DOHH2 (cell line): Measurements from ENCODE around the gene TUNAR.

Experiments
- H3F3A ChIP-seq: fragments of 200-600 bp; sonication (generic), shearing (Covaris generic); 2 replicates; pipeline ENCODE4 v1.6.0; 2016; ENCODE audit warnings: antibody characterized with exemption, mild to moderate bottlenecking; ENCODE audit not compliant: control insufficient read depth, insufficient read depth
- H3K27ac ChIP-seq: fragments of 200-600 bp; sonication (generic); 2 replicates; pipeline ENCODE4 v1.5.1; 2014; ENCODE audit warnings: low read depth, mild to moderate bottlenecking, low read length, moderate library complexity
- H3K27me3 ChIP-seq: fragments of 200-600 bp; sonication (generic); 2 replicates; pipeline ENCODE4 v1.6.1; 2014; ENCODE audit warnings: mild to moderate bottlenecking, low read length, mixed read lengths; ENCODE audit not compliant: control insufficient read depth
- H3K36me3 ChIP-seq: fragments of 200-600 bp; sonication (generic); 2 replicates; pipeline ENCODE4 v1.6.1; 2014; ENCODE audit warnings: mild to moderate bottlenecking, low read length, moderate library complexity, mixed read lengths; ENCODE audit not compliant: control insufficient read depth
- H3K4me1 ChIP-seq: fragments of 200-600 bp; sonication (generic); 2 replicates; pipeline ENCODE4 v1.6.1; 2014; ENCODE audit warnings: mild to moderate bottlenecking, low read length, mixed read lengths; ENCODE audit not compliant: control insufficient read depth
- H3K4me2 ChIP-seq: fragments of 200-600 bp; sonication (generic); 2 replicates; pipeline ENCODE4 v1.6.0; 2014; ENCODE audit warnings: mild to moderate bottlenecking, low read length, moderate library complexity
- H3K4me3 ChIP-seq: fragments of 200-600 bp; sonication (generic); 2 replicates; pipeline ENCODE4 v1.5.1; 2014; ENCODE audit warnings: mild to moderate bottlenecking, low read length, mixed read lengths
- H3K79me2 ChIP-seq: fragments of 200-600 bp; sonication (generic); 2 replicates; pipeline ENCODE4 v1.6.1; 2014; ENCODE audit warnings: mild to moderate bottlenecking, low read length, mixed read lengths; ENCODE audit not compliant: control insufficient read depth
- H3K9me2 ChIP-seq: fragments of 200-600 bp; sonication (generic); replicated peaks from 2 replicates; pipeline ENCODE4 v1.6.1; 2014; ENCODE audit warnings: mild to moderate bottlenecking, low read length, mixed read lengths; ENCODE audit not compliant: control insufficient read depth
- H3K9me3 ChIP-seq: fragments of 200-600 bp; sonication (generic); 2 replicates; pipeline ENCODE4 v1.6.1; 2014; ENCODE audit warnings: antibody characterized with exemption, low read length, mixed read lengths; ENCODE audit not compliant: control insufficient read depth, insufficient read depth
- H4K20me1 ChIP-seq: fragments of 200-600 bp; sonication (generic); 2 replicates; pipeline ENCODE4 v1.6.0; 2014; ENCODE audit warnings: low read depth, mild to moderate bottlenecking, antibody characterized with exemption, low read length, moderate library complexity; ENCODE audit not compliant: control insufficient read depth, insufficient read depth
- CTCF ChIP-seq: fragments of 200-600 bp; sonication (generic); IDR thresholded peaks from one replicate; pipeline ENCODE4 v1.5.1; 2014; ENCODE audit warnings: antibody characterized with exemption, mild to moderate bottlenecking, low read depth, low read length; ENCODE audit not compliant: poor library complexity, severe bottlenecking
- EZH2phosphoT487 ChIP-seq: fragments of 200-600 bp; sonication (generic); IDR thresholded peaks from 2 replicates; pipeline ENCODE4 v1.6.1; 2017; ENCODE audit warnings: borderline replicate concordance, mild to moderate bottlenecking, antibody characterized with exemption, low read length, moderate library complexity, mixed read lengths

TUNAR gene

GRCh38 chr14:95838862-95839261 lies 37.8 kb upstream of the TUNAR start:
- TF ChIP-seq CTCF = no peak
- no peak for TF ChIP-seq EZH2phosphoT487

GRCh38 chr14:95840094-95840700 lies 36.4 kb upstream of the TUNAR start:
- Histone ChIP-seq H3K4me2 (no peak overlapping the region), H3K9me2 (no peaks in the 10 kb centered on the region), H3F3A (no peaks in the 10 kb centered on the region), H3K79me2 (no peaks in the 10 kb centered on the region), H3K36me3 (no peaks in the 10 kb centered on the region), H4K20me1 (no peaks in the 10 kb centered on the region), H3K4me3 (no peak overlapping the region), H3K27ac (no peak overlapping the region), H3K4me1 (no peaks in the 10 kb centered on the region), H3K27me3 (no peaks in the 10 kb centered on the region), H3K9me3 (no peaks in the 10 kb centered on the region)
- no peak for TF ChIP-seq EZH2phosphoT487
- TF ChIP-seq CTCF = no peak

More at GRCh38 chr14:95838862-95839261, 37.8 kb upstream of the TUNAR start:
- Histone ChIP-seq H3K79me2 (no peaks in the 10 kb centered on the region), H4K20me1 (no peaks in the 10 kb centered on the region), H3K4me2 (no peak overlapping the region), H3K9me2 (no peaks in the 10 kb centered on the region), H3K4me3 (no peak overlapping the region), H3F3A (no peaks in the 10 kb centered on the region), H3K4me1 (no peaks in the 10 kb centered on the region), H3K27ac (no peak overlapping the region), H3K36me3 (no peaks in the 10 kb centered on the region), H3K27me3 (no peaks in the 10 kb centered on the region), H3K9me3 (no peaks in the 10 kb centered on the region)

- no peaks in the 10 kb centered on the region for H4K20me1 ChIP-seq
- no peaks in the 10 kb centered on the region for H3F3A ChIP-seq
- H3K36me3 ChIP-seq = no peaks in the 10 kb centered on the region
- H3K27ac ChIP-seq = no peak overlapping the region
- no peak overlapping the region for H3K4me2 ChIP-seq
- H3K27me3 ChIP-seq = peaks cover 7% of the 10 kb centered on the region; the same call in 1 of the 2 replicates
- no peak for TF ChIP-seq CTCF
- no peak for TF ChIP-seq EZH2phosphoT487
- H3K4me1 ChIP-seq = no peaks in the 10 kb centered on the region
- H3K79me2 ChIP-seq = no peaks in the 10 kb centered on the region
- H3K4me3 ChIP-seq = no peak overlapping the region
- no peaks in the 10 kb centered on the region for H3K9me2 ChIP-seq
- H3K9me3 ChIP-seq = no peaks in the 10 kb centered on the region
These were observed 35.0 kb upstream of the TUNAR start for GRCh38 chr14:95841668-95842067.
